ENCODE data around the gene CCR8.

GRCh38 chr3:39288300-39288808 lies 41.2 kb upstream of the CCR8 start:
- TF ChIP-seq POLR2AphosphoS5 (IDR thresholded peaks at IDR 0.05; ENCODE audit: low read depth) (no peak), CTCF (IDR thresholded peaks at IDR 0.05; ENCODE audit: insufficient read depth, low read length) (peak; percentile 94), SPI1 (IDR thresholded peaks at IDR 0.05; ENCODE audit: borderline replicate concordance, low read depth) (no peak), REST (IDR thresholded peaks at IDR 0.05; ENCODE audit: insufficient replicate concordance, low read depth) (no peak)
